CD4-positive, alpha-beta T cell (primary cell): ENCODE results near the gene ATP6AP1. TPM values are rescaled to one million over a fixed set of nuclear protein-coding genes. Genes with fewer than 3 reads are reported as not detected.

Source experiments
- ATAC-seq: fragments of 200-7000 bp; cut with Tn5 transposase; one replicate; pipeline ENCODE4 v1.10.0; 2022; ENCODE audit warnings: mild to moderate bottlenecking; ENCODE audit not compliant: poor library complexity
- CTCF ChIA-PET: fragments of 350-600 bp; sonication (Branson Sonifier 250); formaldehyde crosslinking; loops from one replicate; lab custom pipeline; 2021; ENCODE audit warnings: antibody characterized with exemption, inconsistent platforms; lab: Charles Lee
- POLR2A ChIA-PET: fragments of 350-600 bp; sonication (Branson Sonifier 250); formaldehyde crosslinking; loops from one replicate; lab custom pipeline; 2021; ENCODE audit warnings: antibody characterized with exemption, inconsistent platforms; lab: Charles Lee
- DNase-seq, 14 experiments: peaks; one replicate each; pipeline ENCODE4 v3.0.0-alpha.2; 2013 to 2020; ENCODE audit warnings: mixed read lengths in 2 of 14
- H3K27ac ChIP-seq, 2 donors: one replicate each; pipeline versions ENCODE4 v1.5.1 to v1.7.0; 2013; ENCODE audit warnings: low read length in 2 of 2, low read depth in 1 of 2, mild to moderate bottlenecking in 1 of 2
- H3K27me3 ChIP-seq, 2 experiments: 1 replicate in 1 of 2; 2 replicates in 1 of 2; pipeline versions ENCODE4 v1.6.1 to v1.7.0; 2013; ENCODE audit warnings: low read length in 2 of 2, control low read depth in 1 of 2, mild to moderate bottlenecking in 1 of 2, moderate library complexity in 1 of 2; ENCODE audit not compliant: insufficient read depth in 2 of 2, control insufficient read depth in 1 of 2
- H3K36me3 ChIP-seq: one replicate; pipeline ENCODE4 v1.6.1; 2013; ENCODE audit warnings: low read length, control low read depth; ENCODE audit not compliant: insufficient read depth
- H3K4me1 ChIP-seq: one replicate; pipeline ENCODE4 v1.6.1; 2013; ENCODE audit warnings: low read length, control low read depth; ENCODE audit not compliant: insufficient read depth
- H3K4me3 ChIP-seq: one replicate; pipeline ENCODE4 v1.5.1; 2013; ENCODE audit warnings: mild to moderate bottlenecking, low read length, moderate library complexity
- H3K9me3 ChIP-seq, 2 experiments: 1 replicate in 1 of 2; 2 replicates in 1 of 2; pipeline versions ENCODE4 v1.6.1 to v1.7.0; 2013; ENCODE audit warnings: low read length in 2 of 2, mild to moderate bottlenecking in 2 of 2, control low read depth in 1 of 2, moderate library complexity in 1 of 2; ENCODE audit not compliant: control insufficient read depth in 1 of 2, insufficient read depth in 1 of 2
- H3K27ac Mint-ChIP-seq: one replicate; pipeline ENCODE4 v1.8.0; 2020; ENCODE audit warnings: mixed read lengths
- H3K27me3 Mint-ChIP-seq: one replicate; pipeline ENCODE4 v1.8.0; 2021; ENCODE audit warnings: mixed read lengths
- H3K36me3 Mint-ChIP-seq: one replicate; pipeline ENCODE4 v1.8.0; 2021; ENCODE audit warnings: low read depth, mixed read lengths
- H3K4me1 Mint-ChIP-seq: one replicate; pipeline ENCODE4 v1.8.0; 2021; ENCODE audit warnings: low read depth, mixed read lengths
- H3K4me3 Mint-ChIP-seq: one replicate; pipeline ENCODE4 v1.8.0; 2020; ENCODE audit warnings: mild to moderate bottlenecking, mixed read lengths
- H3K9me3 Mint-ChIP-seq: one replicate; pipeline ENCODE4 v1.8.0; 2020; ENCODE audit warnings: mixed read lengths
- intact Hi-C, 2 experiments: fragments of 100-400 bp; cut with DNase I in 1 of 2; cut with micrococcal nuclease in 1 of 2; formaldehyde crosslinking; loops; one replicate each; pipeline versions ENCODE4 v1.15.1 to v1.9.0; 2023 to 2025; cut with DNase I, micrococcal nuclease
- total RNA-seq, 174 experiments: library from RNA in 2 of 174; stranded (reverse) in 2 of 174; gene quantifications; one replicate each; pipeline ENCODE4 v1.2.3 and lab custom pipeline; 2021 to 2026
- TF ChIP-seq, protein P1 (sequence below): fragments of 200-600 bp; IDR thresholded peaks from one replicate; pipeline ENCODE4 v1.8.0; 2022; ENCODE audit warnings: antibody characterized with exemption, mild to moderate bottlenecking

ATP6AP1 gene
- total RNA-seq, 2 experiments from 2014 or later = 31.4 to 40.8 TPM

DNA sequence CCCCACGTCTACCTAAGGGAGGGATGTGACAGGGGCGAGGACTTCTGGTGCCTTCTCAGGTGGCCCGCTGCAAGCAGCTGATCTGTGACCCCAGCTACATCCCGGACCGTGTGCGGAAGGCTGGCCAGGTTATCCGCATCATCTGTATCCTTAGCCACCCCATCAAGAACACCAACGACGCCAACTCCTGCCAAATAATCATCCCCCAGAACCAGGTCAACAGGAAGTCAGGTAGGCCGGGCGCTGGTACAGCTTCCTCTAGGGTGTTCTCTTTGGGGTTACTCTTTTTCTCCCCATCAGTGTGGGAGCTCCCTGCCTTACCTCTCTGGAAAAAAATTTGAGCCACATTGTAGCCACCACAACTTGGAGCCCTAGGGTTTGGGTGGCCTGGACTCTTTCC, 13.1 kb downstream of the ATP6AP1 start:
- Histone ChIP-seq H3K36me3 (peaks cover 25% of the 10 kb centered on the region), H3K27me3 (no peaks in the 10 kb centered on the region), H3K27ac (peak overlapping the region in 1 of 2 donors; percentile 22), H3K9me3 (no peaks in the 10 kb centered on the region), H3K4me3 (no peak overlapping the region), H3K4me1 (peaks cover 72% of the 10 kb centered on the region)
- Mint-ChIP-seq H3K9me3 (no peaks in the 10 kb centered on the region), H3K27me3 (no peaks in the 10 kb centered on the region), H3K4me1 (peaks cover 8% of the 10 kb centered on the region), H3K36me3 (peaks cover 16% of the 10 kb centered on the region), H3K27ac (peak overlapping the region; percentile 73), H3K4me3 (peak overlapping the region; percentile 58)
- POLR2A ChIA-PET = interaction anchor here (0.6 to 1.8 kb wide), 6 partner anchors 12 to 63 kb away, joined by 3 to 10 read pairs (median 4); partner anchors contain the start of genes ATP6AP1, LAGE3, PLXNA3 and RPL10
- CTCF ChIA-PET = no interaction called here
- ATAC-seq (no peak), DNase-seq (peak in 4 of 14 experiments; percentile 31 to 63 (median 44))
- TF ChIP-seq, protein P1, sequence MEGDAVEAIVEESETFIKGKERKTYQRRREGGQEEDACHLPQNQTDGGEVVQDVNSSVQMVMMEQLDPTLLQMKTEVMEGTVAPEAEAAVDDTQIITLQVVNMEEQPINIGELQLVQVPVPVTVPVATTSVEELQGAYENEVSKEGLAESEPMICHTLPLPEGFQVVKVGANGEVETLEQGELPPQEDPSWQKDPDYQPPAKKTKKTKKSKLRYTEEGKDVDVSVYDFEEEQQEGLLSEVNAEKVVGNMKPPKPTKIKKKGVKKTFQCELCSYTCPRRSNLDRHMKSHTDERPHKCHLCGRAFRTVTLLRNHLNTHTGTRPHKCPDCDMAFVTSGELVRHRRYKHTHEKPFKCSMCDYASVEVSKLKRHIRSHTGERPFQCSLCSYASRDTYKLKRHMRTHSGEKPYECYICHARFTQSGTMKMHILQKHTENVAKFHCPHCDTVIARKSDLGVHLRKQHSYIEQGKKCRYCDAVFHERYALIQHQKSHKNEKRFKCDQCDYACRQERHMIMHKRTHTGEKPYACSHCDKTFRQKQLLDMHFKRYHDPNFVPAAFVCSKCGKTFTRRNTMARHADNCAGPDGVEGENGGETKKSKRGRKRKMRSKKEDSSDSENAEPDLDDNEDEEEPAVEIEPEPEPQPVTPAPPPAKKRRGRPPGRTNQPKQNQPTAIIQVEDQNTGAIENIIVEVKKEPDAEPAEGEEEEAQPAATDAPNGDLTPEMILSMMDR = no peak
- intact Hi-C loops = no loop called here

DNA sequence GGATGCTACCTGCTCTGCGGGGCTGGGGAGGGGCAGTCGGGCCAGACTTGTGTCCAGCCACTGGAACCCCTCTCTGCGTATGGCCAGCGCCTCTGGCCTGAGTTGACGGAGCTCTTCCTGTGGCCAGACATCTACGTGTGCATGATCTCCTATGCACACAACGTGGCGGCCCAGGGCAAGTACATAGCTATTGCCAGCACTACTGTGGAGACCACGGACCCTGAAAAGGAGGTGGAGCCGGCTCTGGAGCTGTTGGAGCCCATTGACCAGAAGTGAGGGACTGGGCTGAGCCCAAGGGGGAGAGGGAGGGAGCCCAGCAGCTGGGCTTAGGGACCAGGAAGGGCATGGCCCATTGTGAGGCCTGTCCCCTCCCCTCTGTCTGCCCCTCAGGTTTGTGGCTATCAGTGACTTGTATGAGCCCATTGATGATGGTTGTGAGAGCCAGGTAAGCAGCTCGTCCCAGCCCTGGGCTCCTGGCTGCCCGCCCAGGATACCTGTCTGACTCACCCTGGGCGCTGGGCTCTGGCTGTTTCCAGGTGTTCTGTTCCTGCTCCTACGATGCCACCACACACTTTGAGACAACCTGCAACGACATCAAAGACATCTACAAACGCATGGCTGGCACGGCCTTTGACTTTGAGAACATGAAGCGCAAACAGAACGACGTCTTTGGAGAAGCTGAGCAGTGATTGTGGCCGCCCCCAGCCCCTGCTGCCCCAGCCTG, 13.7 kb downstream of the ATP6AP1 start:
- Histone ChIP-seq H3K27me3 (no peaks in the 10 kb centered on the region), H3K27ac (peak overlapping the region in 1 of 2 donors; percentile 22), H3K9me3 (no peaks in the 10 kb centered on the region), H3K36me3 (peaks cover 30% of the 10 kb centered on the region), H3K4me3 (no peak overlapping the region), H3K4me1 (peaks cover 77% of the 10 kb centered on the region)
- intact Hi-C loops = no loop called here
- CTCF ChIA-PET = no interaction called here
- TF ChIP-seq, protein P1 = no peak
- no peak for ATAC-seq
- POLR2A ChIA-PET = interaction anchor here (0.6 to 1.8 kb wide), 5 partner anchors 13 to 62 kb away, joined by 3 to 10 read pairs (median 6); partner anchors contain the start of genes ATP6AP1, PLXNA3 and RPL10
- Mint-ChIP-seq H3K36me3 (peaks cover 22% of the 10 kb centered on the region), H3K4me3 (peak overlapping the region; percentile 58), H3K4me1 (peaks cover 8% of the 10 kb centered on the region), H3K27me3 (no peaks in the 10 kb centered on the region), H3K27ac (peak overlapping the region; percentile 73), H3K9me3 (no peaks in the 10 kb centered on the region)
- no peak for DNase-seq

DNA sequence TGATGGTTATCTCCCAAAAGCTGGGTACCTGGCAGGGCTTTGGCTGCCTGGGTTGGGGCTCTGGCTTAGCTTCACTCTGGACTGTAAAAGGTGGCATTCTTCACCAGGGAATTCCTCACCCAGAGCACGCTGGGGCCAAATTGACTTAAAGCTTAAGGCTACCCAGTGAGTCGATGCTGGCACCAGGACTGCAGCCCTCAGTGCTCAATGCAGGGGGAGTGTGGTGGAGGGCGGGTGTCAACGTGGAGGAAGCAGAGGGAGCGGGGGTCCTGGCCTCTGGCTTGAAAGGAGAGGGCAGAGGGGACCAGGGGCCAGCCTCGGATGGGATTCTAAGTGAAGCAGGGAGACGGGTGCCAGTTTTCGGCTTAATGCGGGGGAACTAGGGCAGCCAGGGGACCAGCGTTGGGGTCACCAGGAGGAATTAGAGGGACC, 15.0 kb downstream of the ATP6AP1 start:
- no peaks in the 10 kb centered on the region for H3K27me3 Mint-ChIP-seq
- peaks cover 8% of the 10 kb centered on the region for H3K4me1 Mint-ChIP-seq
- H3K27me3 ChIP-seq = no peaks in the 10 kb centered on the region
- peaks cover 68% of the 10 kb centered on the region for H3K4me1 ChIP-seq
- ChIA-PET CTCF (no interaction called here), POLR2A (interaction anchor here (1.1 to 1.9 kb wide), 6 partner anchors 14 to 516 kb away, joined by 3 to 6 read pairs (median 3); partner anchors contain the start of genes ATP6AP1 and RPL10)
- H3K27ac ChIP-seq = peak overlapping the region; percentile 69
- DNase-seq (no peak), ATAC-seq (peak; percentile 11)
- peak overlapping the region; percentile 86 for H3K4me3 Mint-ChIP-seq
- no peaks in the 10 kb centered on the region for H3K9me3 Mint-ChIP-seq
- TF ChIP-seq, protein P1 = no peak
- peaks cover 35% of the 10 kb centered on the region for H3K36me3 ChIP-seq
- H3K4me3 ChIP-seq = peak overlapping the region; percentile 44
- intact Hi-C loops = no loop called here
- peak overlapping the region; percentile 88 for H3K27ac Mint-ChIP-seq
- peaks cover 25% of the 10 kb centered on the region for H3K36me3 Mint-ChIP-seq
- no peaks in the 10 kb centered on the region for H3K9me3 ChIP-seq
